Measurements from ENCODE around the gene MRPL14. TPM values are rescaled to one million over a fixed set of nuclear protein-coding genes. Genes with fewer than 3 reads are reported as not detected.

Gene MRPL14
- total and polyA plus RNA-seq, 2 of the 8 experiments (the other 6 are each of a cell fraction or from before 2014, with no cell fraction given) = 82.0 to 97.1 TPM

DNA sequence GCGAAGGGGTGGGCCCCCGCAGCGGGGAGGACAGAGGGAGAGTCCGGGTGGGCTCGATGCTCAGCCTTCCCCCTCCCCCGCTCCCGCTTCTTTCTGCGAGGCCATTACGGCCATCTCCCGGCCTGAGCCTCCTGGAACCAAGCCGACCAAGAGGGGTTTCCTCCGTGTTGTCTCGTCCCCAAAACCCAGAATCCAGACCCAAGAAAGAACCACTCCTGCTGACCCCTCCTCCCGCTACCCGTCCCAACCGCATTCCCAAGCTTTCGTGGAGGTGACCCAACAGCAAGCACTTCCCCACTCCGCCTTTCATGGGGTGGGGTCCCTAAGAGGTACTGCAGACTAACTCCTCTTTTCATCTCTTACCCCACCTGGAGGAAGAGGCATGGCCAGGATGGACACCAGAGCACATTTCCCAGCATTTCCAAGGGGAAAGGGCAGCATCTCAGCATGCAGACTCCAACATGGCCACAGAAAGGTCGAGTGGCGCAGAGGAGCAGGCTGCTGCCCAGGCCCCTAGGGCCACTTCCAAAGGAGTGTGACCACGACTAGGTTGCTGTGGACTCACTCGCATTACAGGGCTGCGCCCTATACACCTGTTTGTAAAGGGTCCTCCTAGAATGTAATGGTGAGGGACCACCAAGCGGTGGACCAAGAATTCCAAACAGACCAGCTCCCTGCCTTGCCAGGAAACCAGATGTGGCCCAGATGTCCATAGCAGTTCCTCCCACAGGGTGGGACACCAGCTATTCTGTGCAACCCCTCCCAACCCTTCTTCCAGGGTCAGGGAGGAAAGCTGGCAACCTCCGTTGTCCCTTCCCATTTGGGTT is 53.4 kb downstream of the MRPL14 start:
- H3K27me3 ChIP-seq (replicated peaks in 1 of 4; ENCODE audit: control insufficient read depth in 3 of 4, extremely low read depth in 1 of 4, insufficient read depth in 3 of 4, low read length in 3 of 4) = peaks cover 0 to 9% (median 2%) of the 10 kb centered on the region in 4 experiments; a peak in 4 of 7 replicates
- H3K79me2 ChIP-seq (ENCODE audit: control insufficient read depth in 1 of 2, insufficient read depth in 2 of 2, low read length in 2 of 2) = no peaks in the 10 kb centered on the region
- H3K27ac ChIP-seq (ENCODE audit: low read depth, low read length) = no peak overlapping the region
- H2BK5ac ChIP-seq (ENCODE audit: low read depth, low read length) = peak overlapping the region; percentile 64; the same call in 1 of the 2 replicates
- H3K36me3 ChIP-seq (ENCODE audit: control insufficient read depth in 2 of 4, insufficient read depth in 4 of 4, low read length in 3 of 4) = no peaks in the 10 kb centered on the region
- peak overlapping the region; percentile 26 for H2BK120ac ChIP-seq (replicated peaks; ENCODE audit: low read depth, low read length)
- H4K91ac ChIP-seq (replicated peaks; ENCODE audit: insufficient read length, low read length) = peak overlapping the region; percentile 48
- peak overlapping the region; percentile 97 for H3K18ac ChIP-seq (ENCODE audit: extremely low read depth, low read length)
- H3K23ac ChIP-seq (ENCODE audit: insufficient read length) = no peak overlapping the region
- H3K9me3 ChIP-seq (ENCODE audit: insufficient read depth in 2 of 2, low read depth in 1 of 2, low read length in 1 of 2) = no peaks in the 10 kb centered on the region
- H2BK12ac ChIP-seq (ENCODE audit: low read depth, low read length) = peak overlapping the region; percentile 91
- no peak overlapping the region for H2AK5ac ChIP-seq (ENCODE audit: low read depth, low read length)
- no peaks in the 10 kb centered on the region for H3K79me1 ChIP-seq (ENCODE audit: low read depth, low read length)
- POLR2A ChIA-PET (ENCODE audit: partially characterized antibody) = interaction anchor here (0.6 to 2.8 kb wide), 16 partner anchors 11 to 406 kb away, joined by 3 to 14 read pairs (median 5); partner anchors contain the start of gene VEGFA
- 0 out of 2 replicates have a peak overlapping the region, but pooled peaks have one; percentile 4 for H2AFZ ChIP-seq (ENCODE audit: low read length)
- H3K14ac ChIP-seq (ENCODE audit: insufficient read length) = no peak overlapping the region
- peak overlapping the region; percentile 2 for H3K56ac ChIP-seq (replicated peaks; ENCODE audit: insufficient read length, low read depth, low read length)
- peak overlapping the region; percentile 19 for H3K4ac ChIP-seq (replicated peaks; ENCODE audit: insufficient read length, low read depth, low read length)
- 20% methylated on average over 21 of the region's 25 CpGs; no CpG with 5 or more reads in 1 of the 2 experiments for WGBS, 2 experiments (ENCODE audit: extremely low coverage in 1 of 2, insufficient coverage in 1 of 2, insufficient read length in 1 of 2, insufficient replicate concordance in 2 of 2, low coverage in 1 of 2, low lambda C conversion rate in 2 of 2, missing lambda C conversion rate in 1 of 2)
- H2BK15ac ChIP-seq (ENCODE audit: low read length) = peak overlapping the region; percentile 93
- peak overlapping the region; percentile 17 for H4K5ac ChIP-seq (ENCODE audit: insufficient read length, low read depth, low read length)
- H3K9ac ChIP-seq (replicated peaks in 1 of 4; ENCODE audit: extremely low read depth in 1 of 4, low read depth in 3 of 4, low read length in 3 of 4) = peak overlapping the region in 2 of 4 experiments; percentile 2 to 22; a peak in 3 of 7 replicates
- peaks cover 11% of the 10 kb centered on the region for H3K23me2 ChIP-seq (ENCODE audit: low read depth, low read length)
- H3K4me3 ChIP-seq (ENCODE audit: extremely low read depth in 1 of 4, insufficient read depth in 2 of 4, low read depth in 3 of 4, low read length in 4 of 4) = peak overlapping the region; percentile 32 to 57 (median 56)
- H3K4me2 ChIP-seq (ENCODE audit: insufficient read depth in 1 of 2, low read depth in 2 of 2, low read length in 2 of 2) = peak overlapping the region; percentile 68 to 76
- FAIRE-seq (no peak), DNase-seq (ENCODE audit: low read depth in 1 of 2, low spot score in 2 of 2) (peak in 1 of 2 experiments; percentile 74)
- H4K8ac ChIP-seq (ENCODE audit: extremely low read depth, insufficient read depth, low read length) = peak overlapping the region; percentile 30
- H4K20me1 ChIP-seq (replicated peaks in 1 of 2; ENCODE audit: control insufficient read depth in 1 of 2, insufficient read depth in 2 of 2, low read length in 2 of 2) = no peaks in the 10 kb centered on the region
- CTCF ChIA-PET (ENCODE audit: partially characterized antibody) = interaction anchor here (0.6 to 5.8 kb wide), 67 partner anchors 9 to 468 kb away, joined by 3 to 60 read pairs (median 4); partner anchors contain the start of gene VEGFA
- peak overlapping the region; percentile 38 for H2BK20ac ChIP-seq (ENCODE audit: low read length)
- peaks cover 9 to 35% (median 28%) of the 10 kb centered on the region in 4 experiments for H3K4me1 ChIP-seq (replicated peaks in 1 of 4; ENCODE audit: control insufficient read depth in 3 of 4, insufficient read depth in 4 of 4, low read length in 3 of 4)
- no peak for TF ChIP-seq SIRT6 (IDR thresholded peaks at IDR 0.05; ENCODE audit: low read length)
- TF ChIP-seq, protein P1, sequence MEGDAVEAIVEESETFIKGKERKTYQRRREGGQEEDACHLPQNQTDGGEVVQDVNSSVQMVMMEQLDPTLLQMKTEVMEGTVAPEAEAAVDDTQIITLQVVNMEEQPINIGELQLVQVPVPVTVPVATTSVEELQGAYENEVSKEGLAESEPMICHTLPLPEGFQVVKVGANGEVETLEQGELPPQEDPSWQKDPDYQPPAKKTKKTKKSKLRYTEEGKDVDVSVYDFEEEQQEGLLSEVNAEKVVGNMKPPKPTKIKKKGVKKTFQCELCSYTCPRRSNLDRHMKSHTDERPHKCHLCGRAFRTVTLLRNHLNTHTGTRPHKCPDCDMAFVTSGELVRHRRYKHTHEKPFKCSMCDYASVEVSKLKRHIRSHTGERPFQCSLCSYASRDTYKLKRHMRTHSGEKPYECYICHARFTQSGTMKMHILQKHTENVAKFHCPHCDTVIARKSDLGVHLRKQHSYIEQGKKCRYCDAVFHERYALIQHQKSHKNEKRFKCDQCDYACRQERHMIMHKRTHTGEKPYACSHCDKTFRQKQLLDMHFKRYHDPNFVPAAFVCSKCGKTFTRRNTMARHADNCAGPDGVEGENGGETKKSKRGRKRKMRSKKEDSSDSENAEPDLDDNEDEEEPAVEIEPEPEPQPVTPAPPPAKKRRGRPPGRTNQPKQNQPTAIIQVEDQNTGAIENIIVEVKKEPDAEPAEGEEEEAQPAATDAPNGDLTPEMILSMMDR (IDR thresholded peaks at IDR 0.05; ENCODE audit: control extremely low read depth in 1 of 3, insufficient read depth in 1 of 3, low read depth in 1 of 3, low read length in 3 of 3) = peak in 1 of 3 experiments; percentile 15; a peak in 1 of 4 replicates
- TF ChIP-seq, protein P2, sequence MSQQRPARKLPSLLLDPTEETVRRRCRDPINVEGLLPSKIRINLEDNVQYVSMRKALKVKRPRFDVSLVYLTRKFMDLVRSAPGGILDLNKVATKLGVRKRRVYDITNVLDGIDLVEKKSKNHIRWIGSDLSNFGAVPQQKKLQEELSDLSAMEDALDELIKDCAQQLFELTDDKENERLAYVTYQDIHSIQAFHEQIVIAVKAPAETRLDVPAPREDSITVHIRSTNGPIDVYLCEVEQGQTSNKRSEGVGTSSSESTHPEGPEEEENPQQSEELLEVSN (IDR thresholded peaks at IDR 0.05) = no peak
- TF ChIP-seq EP300 (IDR thresholded peaks at IDR 0.05; ENCODE audit: borderline replicate concordance in 1 of 2, low read depth in 2 of 2, low read length in 2 of 2) = no peak
- no peak for TF ChIP-seq CHD2 (IDR thresholded peaks at IDR 0.05; ENCODE audit: low read length)
- peak; percentile 30 for TF ChIP-seq ASH2L (IDR thresholded peaks at IDR 0.05; ENCODE audit: low read length)
- TF ChIP-seq YY1 (IDR thresholded peaks at IDR 0.05; ENCODE audit: low read depth, low read length) = peak; percentile 43; the same call in 1 of the 2 replicates
